Endometrium (tissue), 2 donors: ENCODE measurements around the gene HINFP.
"Not testable (repeated sequence)": the region's sequence is repeated elsewhere in the genome, so short reads cannot be mapped to it uniquely, and the experiment has no call there.

Experiments used
- FAIRE-seq: peaks from 2 replicates; lab custom pipeline; 2012; peaks lifted over from hg19 to GRCh38; lab: Jason Lieb, UNC
- donor health status: control.
- donor health status: control.

Gene HINFP

GRCh38 chr11:119117004-119117706 lies 4.2 kb upstream of the HINFP start:
- no peak for FAIRE-seq

DNA sequence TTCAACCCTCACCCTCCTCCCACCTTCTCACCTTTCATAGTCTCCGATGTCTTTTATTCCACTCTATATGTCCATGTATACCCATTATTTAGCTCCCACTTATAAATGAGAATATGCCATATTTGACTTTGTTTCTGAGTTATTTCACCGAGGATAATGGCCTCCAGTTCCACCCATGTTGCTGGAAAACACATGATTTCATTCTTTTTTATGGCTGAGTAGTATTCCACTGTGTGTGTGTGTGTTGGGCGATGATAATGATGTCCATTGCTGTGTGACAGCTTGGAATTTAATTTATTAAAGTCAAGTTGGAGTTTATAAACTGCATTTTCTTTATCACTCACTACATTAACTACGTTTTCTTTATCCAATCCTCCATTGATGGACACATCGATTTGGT lies 3.2 kb upstream of the HINFP start:
- FAIRE-seq: no peak

- no peak for FAIRE-seq
Measured at GRCh38 chr11:119118946-119119345, 2.4 kb upstream of the HINFP start.

DNA sequence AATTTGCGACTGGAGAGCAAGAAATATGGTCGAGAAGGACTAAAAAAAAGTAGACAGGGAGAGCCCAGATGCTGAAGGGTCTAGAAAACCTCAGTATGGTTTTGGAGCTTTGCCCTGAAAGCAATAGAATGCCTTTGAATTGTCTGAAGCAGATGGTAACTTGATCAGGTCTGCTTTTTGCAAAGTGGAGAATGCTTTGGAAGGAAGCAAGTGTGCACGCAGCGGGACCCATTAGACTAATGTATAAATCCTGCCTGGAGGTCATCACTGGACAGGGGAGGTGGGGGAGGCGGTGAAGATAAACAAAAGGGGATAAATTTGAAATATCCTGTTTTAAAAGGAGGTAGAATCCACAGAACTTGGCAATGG lies 757 bp upstream of the HINFP start:
- FAIRE-seq: no peak

DNA sequence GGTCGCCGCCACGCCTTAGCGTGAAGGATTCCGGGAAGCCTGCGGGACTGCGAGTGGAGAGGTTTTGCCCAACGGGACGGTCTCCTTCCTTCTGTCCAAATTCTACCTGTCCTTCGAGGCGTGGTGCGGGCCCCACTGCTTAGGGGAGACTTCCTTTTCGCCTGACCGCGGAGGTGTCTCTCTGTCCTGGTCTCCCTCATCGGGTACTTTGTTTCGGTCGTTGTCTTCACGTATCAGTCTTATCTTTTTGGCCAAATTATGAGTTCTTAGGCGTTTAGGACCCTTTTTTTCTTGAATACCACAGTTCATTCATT lies 388 bp downstream of the HINFP start:
- FAIRE-seq: no peak

DNA sequence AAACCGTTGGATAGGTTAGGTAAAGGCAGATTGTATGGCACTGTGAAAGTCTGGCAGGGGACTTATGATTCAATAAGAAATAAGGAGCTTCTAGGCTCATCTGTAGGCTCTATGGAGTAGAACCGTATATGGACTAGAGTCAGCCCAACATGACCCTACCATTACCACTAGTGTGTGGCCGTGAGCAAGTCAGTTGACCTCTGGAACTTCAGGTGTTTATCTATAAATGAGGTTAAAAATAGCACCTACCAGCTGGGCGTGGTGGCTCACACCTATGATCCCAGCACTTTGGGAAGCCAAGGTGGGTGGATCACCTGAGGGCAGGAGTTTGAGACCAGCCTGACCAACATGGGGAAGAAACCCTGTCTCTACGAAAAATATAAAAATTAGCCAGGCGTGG lies 4.4 kb downstream of the HINFP start:
- FAIRE-seq: no peak

DNA sequence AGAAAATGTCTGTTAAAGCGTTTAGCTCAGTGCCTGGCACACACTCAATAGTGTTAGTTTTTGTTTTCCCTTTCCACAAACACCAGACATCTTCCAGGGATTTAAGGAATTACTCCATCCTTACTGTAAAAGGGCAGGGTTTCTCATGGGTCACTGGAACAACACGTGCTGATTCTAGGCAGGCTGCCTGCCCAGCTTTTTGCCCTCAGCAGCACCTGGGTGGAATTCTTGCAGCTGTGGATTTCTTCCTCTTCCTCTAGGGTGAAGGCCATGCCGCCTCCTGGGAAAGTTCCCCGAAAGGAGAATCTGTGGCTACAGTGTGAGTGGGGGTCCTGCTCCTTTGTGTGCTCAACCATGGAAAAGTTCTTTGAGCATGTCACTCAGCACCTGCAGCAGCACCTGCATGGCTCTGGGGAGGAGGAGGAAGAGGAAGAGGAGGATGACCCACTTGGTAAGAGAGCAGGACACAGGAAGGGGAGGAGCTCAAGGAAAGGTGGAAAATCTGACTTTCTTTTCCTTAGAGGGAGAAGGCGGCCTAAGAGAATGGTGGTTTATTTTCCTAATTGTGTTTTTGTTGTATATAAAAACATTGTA lies 5.4 kb downstream of the HINFP start:
- no peak for FAIRE-seq

DNA sequence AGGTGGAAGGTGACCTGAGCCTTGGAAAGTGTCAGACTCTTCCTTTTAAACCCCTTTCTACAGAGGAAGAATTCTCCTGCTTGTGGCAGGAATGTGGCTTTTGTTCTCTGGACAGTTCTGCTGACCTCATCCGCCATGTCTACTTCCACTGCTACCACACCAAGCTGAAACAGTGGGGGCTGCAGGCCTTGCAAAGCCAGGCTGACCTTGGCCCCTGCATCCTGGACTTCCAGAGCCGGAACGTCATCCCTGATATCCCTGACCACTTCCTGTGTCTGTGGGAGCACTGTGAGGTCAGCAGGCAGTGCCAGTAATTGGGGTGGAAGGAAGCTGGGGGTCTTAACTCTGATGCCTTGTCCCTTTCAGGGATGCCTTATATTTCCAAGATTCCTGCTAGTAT lies 9.3 kb downstream of the HINFP start:
- no peak for FAIRE-seq

DNA sequence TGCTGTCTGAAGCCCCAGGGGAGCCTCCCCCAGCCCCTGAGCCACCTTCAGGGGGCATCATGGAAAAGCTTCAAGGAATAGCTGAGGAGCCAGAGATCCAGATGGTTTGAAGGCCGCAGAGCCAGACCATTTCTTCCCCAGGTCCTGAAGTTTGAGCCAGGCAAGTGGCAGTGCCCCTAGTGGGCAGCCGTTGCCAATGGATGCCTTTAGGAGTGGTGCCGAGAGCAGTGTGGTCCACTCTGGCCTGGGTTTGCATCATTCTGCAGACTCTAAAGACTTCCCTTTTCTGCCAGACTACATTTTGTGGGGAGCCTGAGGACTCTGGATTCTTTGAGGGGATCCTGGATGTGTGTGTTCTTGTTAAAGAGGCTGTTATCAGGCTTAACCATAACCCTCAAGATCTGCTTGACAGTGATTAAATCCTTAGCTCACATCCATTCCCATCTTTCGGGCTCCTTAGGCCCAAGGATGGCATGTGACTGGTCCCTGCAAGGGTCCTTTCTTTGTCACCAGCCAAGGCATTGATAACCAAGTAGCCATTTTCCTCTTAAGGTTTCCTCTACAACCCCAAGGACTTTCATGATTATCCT lies 13.1 kb downstream of the HINFP start:
- no peak for FAIRE-seq

DNA sequence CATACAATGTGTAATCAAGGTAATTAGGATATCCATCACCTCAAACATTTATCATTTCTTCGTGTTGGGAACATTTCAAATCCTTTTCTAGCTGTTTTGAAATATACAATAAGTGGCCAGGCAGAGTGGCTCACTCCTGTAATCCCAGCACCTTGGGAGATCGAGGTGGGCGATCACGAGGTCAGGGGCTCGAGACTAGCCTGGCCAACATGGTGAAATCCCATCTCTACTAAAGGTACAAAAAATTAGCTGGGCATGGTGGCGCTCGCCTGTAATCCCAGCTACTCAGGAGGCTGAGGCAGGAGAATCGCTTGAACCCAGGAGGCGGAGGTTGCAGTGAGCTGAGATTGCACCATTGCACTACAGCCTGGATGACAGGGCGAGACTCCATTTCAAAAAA lies 17.9 kb downstream of the HINFP start:
- FAIRE-seq: not testable (repeated sequence)

DNA sequence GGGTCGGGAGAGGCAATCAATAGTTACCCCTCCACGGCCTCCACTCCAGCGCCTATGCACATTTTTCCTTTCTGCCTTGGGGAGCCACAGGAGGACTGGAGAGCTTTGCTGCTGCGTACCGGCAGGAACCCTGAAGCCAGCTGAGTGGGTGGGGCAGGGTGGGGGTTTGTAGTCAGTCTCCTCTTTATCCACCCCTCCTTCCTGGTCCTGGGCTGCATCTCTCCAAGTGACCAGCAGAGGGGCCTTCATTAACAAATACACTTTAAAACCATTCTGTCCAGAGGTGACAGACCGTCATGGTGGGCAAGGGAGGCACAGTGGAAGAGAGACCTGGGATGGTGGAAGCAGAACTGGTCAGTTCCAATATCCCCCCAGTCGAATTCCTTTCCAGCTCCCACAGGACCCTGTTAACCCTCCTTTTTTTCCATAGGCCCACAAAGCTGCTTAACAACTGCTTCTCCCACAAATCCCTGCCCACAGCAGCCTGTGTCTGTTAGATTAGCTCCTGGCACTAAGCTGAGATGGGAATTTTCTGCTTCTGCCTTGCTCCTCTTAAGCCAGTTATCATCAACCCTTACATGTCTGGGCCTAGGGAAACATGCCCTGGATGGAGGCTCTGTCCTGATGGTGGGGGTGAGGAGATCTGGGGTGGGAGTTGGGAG lies 23.6 kb downstream of the HINFP start:
- FAIRE-seq: no peak

DNA sequence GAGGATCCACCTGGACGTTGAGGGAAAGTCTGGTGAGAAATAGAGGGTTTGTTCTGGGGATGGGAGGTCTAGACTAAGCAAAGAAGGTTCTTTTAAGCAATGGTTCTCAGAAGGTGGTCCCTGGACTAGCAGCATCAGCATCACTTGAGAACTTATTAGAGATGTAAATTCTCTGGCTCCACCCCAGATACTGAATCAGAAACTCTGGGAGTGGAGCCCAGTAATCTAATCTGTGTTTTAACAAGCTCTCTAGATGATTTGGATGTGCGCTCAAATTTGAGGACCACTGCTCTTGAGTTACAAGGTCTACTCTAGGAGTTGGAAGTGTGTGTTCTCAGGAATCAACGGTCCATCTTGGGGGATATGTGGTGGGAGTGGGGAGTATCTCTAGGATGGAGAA lies 24.2 kb downstream of the HINFP start:
- no peak for FAIRE-seq

DNA sequence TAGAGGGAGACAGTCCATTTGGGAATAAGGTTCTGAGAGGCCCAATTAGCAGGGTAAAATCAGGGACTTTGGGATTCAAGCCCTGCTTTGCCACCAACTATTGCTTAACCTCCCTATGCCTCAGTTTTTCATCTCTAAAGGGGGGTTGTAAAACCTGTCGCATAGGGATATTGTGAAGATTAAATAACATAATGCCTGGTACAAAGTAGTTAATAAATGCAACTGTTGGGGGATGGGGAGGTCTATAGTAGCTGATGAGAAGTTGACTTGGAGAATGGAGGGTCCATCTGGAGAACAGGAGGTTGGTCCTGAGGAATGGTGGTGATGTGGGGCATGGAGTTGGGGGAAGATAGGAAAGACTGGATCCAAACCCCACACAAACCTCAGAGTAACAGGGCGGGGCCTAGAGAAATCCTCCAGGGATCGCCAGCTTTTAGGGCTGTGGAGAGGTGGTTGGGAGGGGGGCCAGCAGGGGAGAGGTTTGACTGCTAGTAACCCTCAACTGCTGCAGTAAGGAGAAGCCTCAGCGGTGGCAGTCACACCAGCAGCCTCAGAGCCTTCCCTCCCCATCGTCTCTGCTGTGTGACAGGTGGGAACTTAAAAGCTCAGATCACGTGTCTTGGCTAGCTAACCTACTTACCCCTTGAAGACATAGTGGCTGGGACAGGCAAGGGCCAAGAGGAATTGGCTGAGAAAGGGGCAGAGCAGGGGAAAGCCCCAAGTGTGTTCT lies 26.4 kb downstream of the HINFP start:
- no peak for FAIRE-seq

- no peak for FAIRE-seq
Measured at GRCh38 chr11:119148720-119149017, 27.3 kb downstream of the HINFP start.

GRCh38 chr11:119149018-119149785 lies 27.8 kb downstream of the HINFP start, which contains the start of gene ABCG4:
TSS of gene ABCG4 (plus strand) at chr11:119149052. CDS start at chr11:119149966, 914 bp downstream.
- FAIRE-seq: no peak

DNA sequence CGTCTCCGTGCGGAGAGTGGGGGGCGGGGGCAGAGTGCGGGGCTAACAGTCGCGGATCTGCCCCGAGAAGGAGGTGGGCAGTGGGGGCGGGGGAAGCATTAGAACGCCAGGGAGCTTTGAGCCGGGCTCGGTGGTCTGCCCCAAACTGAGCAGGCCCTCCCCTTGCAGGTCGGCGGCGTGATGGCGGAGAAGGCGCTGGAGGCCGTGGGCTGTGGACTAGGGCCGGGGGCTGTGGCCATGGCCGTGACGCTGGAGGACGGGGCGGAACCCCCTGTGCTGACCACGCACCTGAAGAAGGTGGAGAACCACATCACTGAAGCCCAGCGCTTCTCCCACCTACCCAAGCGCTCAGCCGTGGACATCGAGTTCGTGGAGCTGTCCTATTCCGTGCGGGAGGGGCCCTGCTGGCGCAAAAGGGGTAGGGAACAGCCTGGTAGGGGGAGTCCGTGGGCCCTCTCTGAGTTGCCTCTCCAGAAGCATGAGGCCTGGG lies 28.5 kb downstream of the HINFP start:
- FAIRE-seq: no peak

- FAIRE-seq: no peak
Measured at GRCh38 chr11:119152043-119152442, 30.7 kb downstream of the HINFP start.

DNA sequence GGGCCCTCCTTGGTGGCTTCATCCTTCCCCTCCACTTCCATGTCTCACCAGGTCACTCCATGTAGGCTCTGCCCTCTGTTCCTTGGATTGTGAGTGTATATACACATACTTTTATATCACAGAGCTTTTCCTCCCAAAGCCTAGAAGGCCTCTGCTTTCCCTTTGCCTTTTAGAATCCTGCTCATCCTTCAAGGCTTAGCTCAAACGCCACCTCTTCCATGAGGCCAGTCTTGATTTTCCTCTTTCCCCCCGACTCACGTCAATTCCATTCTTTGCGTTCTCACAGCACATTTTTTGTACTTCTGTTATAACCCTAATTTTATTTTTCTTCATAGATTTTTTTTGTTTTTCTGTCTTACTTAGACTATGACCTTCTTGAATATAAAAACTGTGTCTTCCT lies 31.2 kb downstream of the HINFP start:
- FAIRE-seq: no peak

DNA sequence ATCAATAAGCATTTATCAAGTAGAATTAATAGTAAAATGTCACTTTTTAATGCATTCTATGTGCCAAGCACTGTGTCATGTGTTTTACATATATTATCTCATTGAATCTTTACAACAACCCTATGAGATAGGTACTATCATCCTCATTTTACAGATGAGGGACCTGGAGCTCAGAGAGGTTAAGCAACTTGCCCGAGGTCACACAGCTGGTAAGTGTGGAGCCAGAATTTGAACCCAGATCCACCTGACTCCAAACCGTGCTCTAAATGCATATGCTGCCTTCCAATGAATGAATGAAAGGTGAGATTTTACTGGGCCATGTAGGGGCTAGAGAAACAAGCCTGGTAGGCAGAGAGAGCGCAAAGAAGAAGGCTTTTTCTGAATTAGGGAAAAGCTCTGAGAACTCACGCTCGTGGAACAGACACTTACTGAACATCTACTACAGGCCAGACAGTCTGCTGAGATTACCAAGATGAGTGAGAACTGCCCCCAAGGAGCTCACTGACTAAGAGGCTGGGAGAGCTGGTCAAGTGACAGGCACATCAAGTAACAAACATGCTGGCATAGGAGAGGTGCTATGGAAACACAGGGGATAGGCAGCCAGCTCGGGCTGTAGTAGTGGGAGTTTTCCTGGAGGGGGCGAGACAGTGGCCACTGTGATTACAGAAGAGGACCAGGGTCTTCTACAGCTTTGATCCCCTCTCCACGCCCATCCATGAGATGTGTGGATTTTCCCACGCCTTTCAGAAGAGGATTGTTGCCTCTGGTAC lies 31.9 kb downstream of the HINFP start:
- no peak for FAIRE-seq

GRCh38 chr11:119154178-119154577 lies 32.8 kb downstream of the HINFP start:
- no peak for FAIRE-seq
